NCI-H82 treated with DMSO at 0.1 percent for 48 hours (cell line): ENCODE data around the gene SDE2.
"Not testable (repeated sequence)": the region's sequence is repeated elsewhere in the genome, so short reads cannot be mapped to it uniquely, and the experiment has no call there.

Source experiments
- DNase-seq: peaks from one replicate; lab custom pipeline; 2025; ENCODE audit not compliant: unreplicated experiment; lab: John Stamatoyannopoulos, UW

Gene SDE2

GRCh38 chr1:225945564-225945963, 53.6 kb downstream of the SDE2 start:
- DNase-seq = no peak

GRCh38 chr1:225944951-225945350, 54.2 kb downstream of the SDE2 start:
- DNase-seq = no peak

GRCh38 chr1:225944387-225944786, 54.8 kb downstream of the SDE2 start:
- no peak for DNase-seq

GRCh38 chr1:225943582-225943981, 55.6 kb downstream of the SDE2 start:
- DNase-seq = no peak

- DNase-seq = no peak
Observed at GRCh38 chr1:225942574-225942973, 56.6 kb downstream of the SDE2 start.

- no peak for DNase-seq
Observed at GRCh38 chr1:225941942-225942222, 57.3 kb downstream of the SDE2 start.

GRCh38 chr1:225941187-225941941, 57.8 kb downstream of the SDE2 start, which contains the start of gene LEFTY2:
Gene LEFTY2 (minus strand): TSS chr1:225941220. CDS start chr1:225941140, 80 bp downstream.
- no peak for DNase-seq

GRCh38 chr1:225940385-225941151, 58.6 kb downstream of the SDE2 start:
- DNase-seq = no peak

GRCh38 chr1:225939939-225940310, 59.2 kb downstream of the SDE2 start:
- DNase-seq = not testable (repeated sequence)

- not testable (repeated sequence) for DNase-seq
Observed at GRCh38 chr1:225939097-225939938, 59.8 kb downstream of the SDE2 start.

GRCh38 chr1:225937048-225937968, 61.8 kb downstream of the SDE2 start:
- DNase-seq = no peak

- DNase-seq = no peak
Observed at GRCh38 chr1:225936523-225936922, 62.6 kb downstream of the SDE2 start.

- DNase-seq = not testable (repeated sequence)
Observed at GRCh38 chr1:225936086-225936485, 63.1 kb downstream of the SDE2 start.

GRCh38 chr1:225934711-225935110, 64.4 kb downstream of the SDE2 start:
- DNase-seq = no peak

- DNase-seq = no peak
Observed at GRCh38 chr1:225933072-225933471, 66.1 kb downstream of the SDE2 start.
